Cardiac fibroblast (primary cell): ENCODE data around the gene CHRNB2.

ENCODE experiments used
- DNase-seq, 2 donors: peaks; one replicate each; pipeline versions ENCODE4 v3.0.0 to v3.0.0-alpha.2; 2010; ENCODE audit warnings: low read depth in 2 of 2
- H3K4me3 ChIP-seq, 2 donors: replicated peaks in 1 of 2; 1 replicate in 1 of 2; 2 replicates in 1 of 2; pipeline ENCODE4 v1.5.1; 2011; ENCODE audit warnings: low read depth in 2 of 2, low read length in 2 of 2, mild to moderate bottlenecking in 2 of 2, moderate library complexity in 1 of 2
- CTCF ChIP-seq: IDR thresholded peaks from one replicate; pipeline ENCODE4 v1.5.1; 2011; ENCODE audit warnings: low read depth, mild to moderate bottlenecking, low read length, inconsistent platforms

The CHRNB2 gene

GRCh38 chr1:154559466-154560044, 8.0 kb upstream of the CHRNB2 start:
- TF ChIP-seq CTCF: peak; percentile 89
- peak overlapping the region; percentile 59 to 83 for H3K4me3 ChIP-seq
- peak; percentile 95 to 96 for DNase-seq

GRCh38 chr1:154565876-154566275, 1.7 kb upstream of the CHRNB2 start:
- H3K4me3 ChIP-seq: no peak overlapping the region
- DNase-seq: no peak
- TF ChIP-seq CTCF: no peak

- no peak for DNase-seq
- peak overlapping the region in 1 of 2 donors; percentile 26 for H3K4me3 ChIP-seq
- no peak for TF ChIP-seq CTCF
Measured at GRCh38 chr1:154568157-154568815, 708 bp downstream of the CHRNB2 start.

GRCh38 chr1:154571244-154571963, 3.8 kb downstream of the CHRNB2 start:
- no peak for DNase-seq
- TF ChIP-seq CTCF: no peak
- H3K4me3 ChIP-seq: no peak overlapping the region

- TF ChIP-seq CTCF: no peak
- no peak for DNase-seq
- H3K4me3 ChIP-seq: no peak overlapping the region
Measured at GRCh38 chr1:154571964-154572288, 4.3 kb downstream of the CHRNB2 start.

- no peak overlapping the region for H3K4me3 ChIP-seq
- no peak for TF ChIP-seq CTCF
Measured at GRCh38 chr1:154572468-154573167, 5.0 kb downstream of the CHRNB2 start.

More at GRCh38 chr1:154572468-154573167, 5.0 kb downstream of the CHRNB2 start:
- no peak for DNase-seq
